RKO (cell line): ENCODE results near the gene SLC2A3.
"Not testable (repeated sequence)": the region's sequence is repeated elsewhere in the genome, so short reads cannot be mapped to it uniquely, and the experiment has no call there.

Experiments
- DNase-seq: peaks from one replicate; pipeline ENCODE4 v3.0.0-alpha.2; 2016; ENCODE audit warnings: low spot score

SLC2A3 gene

DNA sequence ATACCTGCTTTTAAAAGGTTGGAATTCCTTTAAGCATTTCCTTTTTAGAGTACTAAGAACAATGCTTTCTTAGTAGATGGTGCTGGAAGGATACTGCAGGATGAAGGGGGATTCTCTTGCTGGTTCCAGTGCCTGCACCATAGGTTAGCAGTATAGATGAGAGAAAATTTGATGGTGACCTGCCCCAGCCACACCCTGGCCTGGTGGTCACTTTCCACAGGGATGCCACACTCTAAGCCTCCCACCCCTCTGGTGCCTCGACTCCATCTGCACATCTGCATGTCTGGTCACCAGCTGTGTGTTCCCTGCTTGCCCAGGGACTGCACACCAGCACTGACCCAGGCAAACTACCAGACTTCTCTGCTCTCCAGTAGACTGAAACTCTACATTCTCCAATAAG is 19.1 kb downstream of the SLC2A3 start:
- no peak for DNase-seq

DNA sequence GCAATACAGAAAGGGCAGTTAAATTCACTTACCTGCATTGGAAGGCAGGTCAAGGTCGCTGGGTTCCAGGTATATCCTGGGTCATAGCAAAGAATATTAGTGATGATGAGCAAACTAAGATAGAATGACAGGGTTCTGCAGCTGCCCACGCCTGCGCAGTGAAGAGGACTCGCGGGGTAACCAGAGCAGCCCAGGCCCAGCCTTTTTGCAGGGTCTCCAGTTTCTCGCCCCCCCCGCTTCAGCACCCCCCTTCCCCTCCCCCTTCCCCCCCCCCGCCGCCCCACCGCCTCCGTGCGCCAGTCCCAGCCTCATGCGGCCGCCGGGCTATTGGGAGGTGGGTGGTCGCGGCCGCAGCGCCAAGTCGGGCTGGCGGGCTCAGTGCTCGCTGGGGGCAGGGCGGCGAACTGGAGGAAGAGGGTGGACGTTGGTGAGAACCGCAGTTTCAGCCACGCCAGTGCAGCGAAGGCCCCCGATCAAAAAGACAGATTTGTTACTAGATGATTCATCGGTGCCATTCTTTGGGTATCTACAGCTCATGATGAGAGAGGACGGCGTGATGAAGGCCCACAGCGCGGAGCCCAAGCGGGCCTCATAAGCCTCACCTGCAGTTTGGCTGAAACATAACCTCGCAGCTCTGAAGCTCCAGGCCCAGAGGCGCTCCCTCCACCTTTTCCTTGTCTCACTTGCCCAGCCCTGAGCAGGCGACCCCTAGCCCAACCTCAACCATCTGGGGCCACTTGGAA is 20.2 kb downstream of the SLC2A3 start:
- no peak for DNase-seq

DNA sequence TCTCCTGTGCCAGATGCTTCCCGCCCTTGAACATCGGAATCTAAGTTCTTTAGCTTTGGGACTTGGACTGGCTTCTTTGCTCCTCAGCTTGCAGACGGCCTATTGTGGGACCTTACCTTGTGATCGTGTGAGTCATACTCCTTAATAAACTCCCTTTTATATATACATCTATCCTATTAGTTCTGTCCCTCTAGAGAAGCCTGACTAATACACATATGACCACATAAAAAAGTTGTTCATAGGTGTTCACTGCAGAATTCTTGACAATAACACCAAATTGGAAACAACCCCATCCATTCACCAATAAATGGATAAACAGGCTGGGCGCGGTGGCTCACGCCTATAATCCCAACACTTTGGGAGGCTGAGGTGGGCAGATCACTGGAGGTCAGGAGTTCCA is 25.9 kb downstream of the SLC2A3 start:
- not testable (repeated sequence) for DNase-seq

DNA sequence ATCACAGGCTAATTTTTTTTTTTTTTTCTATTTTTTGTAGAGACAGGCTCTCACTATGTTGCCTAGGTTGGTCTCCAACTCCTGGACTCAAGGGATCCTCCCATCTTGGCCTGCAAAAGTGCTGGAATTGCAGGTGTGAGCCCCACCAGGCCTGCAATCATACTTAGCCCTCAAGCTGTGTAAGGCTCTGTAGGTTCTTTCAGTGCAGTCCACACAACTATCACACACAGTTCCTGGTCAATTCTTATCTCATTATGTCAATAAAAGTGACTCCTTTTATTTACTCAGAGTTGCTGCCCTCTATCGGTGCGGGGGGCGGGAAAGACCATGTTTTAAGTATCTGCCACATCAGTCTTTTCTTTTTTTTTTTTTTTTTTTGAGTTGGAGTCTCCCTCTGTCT is 29.0 kb downstream of the SLC2A3 start:
- DNase-seq: peak; percentile 73

DNA sequence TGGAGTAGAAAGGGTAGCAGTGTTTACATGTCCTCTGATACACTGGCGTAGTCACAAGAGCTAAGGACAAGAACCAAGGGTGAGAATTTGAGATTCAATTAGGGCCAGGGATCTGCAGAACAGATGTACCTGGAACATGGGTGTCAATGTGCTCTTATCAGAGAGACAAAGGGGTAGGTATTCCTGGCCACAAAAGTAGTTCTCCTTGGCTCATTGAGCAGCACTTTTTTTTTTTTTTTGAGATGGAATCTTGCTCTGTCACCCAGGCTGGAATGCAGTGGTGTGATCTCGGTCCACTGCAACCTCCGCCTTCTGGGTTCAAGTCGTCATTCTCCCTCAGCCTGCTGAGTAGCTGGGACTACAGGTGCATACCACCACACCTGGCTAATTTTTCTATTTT is 29.7 kb downstream of the SLC2A3 start:
- DNase-seq: not testable (repeated sequence)

DNA sequence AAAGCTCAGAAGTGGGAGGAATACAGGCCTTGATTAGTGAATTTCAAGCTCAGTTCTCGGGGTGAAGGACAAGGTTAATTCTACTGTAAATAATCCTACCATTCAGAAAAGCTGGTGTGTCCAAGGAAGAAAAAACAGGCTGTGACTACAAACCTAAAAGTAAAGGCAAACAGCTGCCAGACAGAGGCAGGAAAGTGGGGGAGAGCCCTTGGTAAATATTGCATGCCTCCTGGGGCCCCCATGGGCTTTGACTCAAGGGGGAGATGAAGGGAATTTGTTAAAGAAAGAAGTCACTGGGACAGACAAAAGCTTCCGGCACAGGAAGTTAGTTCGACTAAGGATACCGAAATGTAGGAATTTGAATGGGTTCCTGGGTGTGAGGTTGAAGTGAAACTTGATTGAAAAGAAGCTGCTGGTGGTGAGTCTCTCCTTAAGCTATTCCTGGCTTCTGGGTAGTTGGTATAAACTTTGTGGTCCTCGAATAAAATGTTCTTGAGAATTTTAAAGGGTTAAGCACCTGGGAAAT is 30.3 kb downstream of the SLC2A3 start:
- not testable (repeated sequence) for DNase-seq

DNA sequence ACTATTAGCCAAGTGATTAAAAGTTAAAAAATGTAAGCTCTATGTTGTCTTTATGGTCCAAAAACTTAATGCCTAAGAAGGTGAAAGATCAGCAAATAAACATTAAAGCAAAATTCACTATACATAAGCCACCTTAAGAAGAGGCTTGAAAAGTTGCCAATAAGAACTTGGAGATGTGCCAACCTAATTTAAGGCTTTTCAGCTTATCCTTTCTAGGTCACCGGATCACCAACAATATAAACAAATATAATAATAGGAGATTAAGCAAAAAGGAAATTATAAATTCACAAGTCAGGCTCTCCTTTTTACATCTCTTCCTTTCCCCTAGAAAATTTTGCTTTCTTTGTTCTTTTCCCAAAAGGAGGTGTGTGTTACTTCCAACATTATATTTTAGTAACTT is 30.9 kb downstream of the SLC2A3 start:
- DNase-seq: no peak

DNA sequence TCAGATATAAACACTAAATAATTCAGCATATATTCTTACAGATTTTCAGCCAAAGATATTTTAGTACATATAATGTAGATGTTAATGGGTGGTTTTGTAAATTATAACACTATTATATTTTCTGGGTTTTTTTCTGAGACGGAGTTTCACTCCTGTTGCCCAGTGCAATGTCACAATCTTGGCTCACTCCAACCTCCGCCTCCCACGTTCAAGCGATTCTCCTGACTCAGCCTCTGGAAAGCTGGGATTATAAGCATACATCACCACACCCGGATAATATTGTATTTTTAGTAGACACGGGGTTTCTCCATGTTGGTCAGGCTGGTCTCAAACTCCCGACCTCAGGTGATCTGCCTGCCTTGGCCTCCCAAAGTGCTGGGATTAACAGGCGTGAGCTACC is 33.6 kb downstream of the SLC2A3 start:
- not testable (repeated sequence) for DNase-seq

DNA sequence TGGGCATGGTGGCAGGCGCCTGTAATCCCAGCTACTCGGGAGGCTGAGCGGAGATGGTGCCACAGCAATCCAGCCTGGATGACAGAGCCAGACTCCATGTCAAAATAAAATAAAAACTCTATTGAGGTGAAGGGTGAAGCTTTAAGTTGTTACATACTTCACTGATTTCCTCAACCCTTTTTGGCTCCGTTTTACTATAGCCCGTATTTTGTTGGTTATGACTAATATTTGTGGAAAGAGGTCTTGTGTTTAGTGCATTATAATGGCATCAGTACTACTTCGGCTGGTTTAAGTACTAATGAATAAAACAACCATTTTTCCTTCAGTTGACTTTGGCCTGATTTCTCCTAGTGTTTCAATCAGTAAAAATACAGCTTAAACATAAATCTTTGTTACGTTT is 36.2 kb downstream of the SLC2A3 start:
- DNase-seq: no peak

DNA sequence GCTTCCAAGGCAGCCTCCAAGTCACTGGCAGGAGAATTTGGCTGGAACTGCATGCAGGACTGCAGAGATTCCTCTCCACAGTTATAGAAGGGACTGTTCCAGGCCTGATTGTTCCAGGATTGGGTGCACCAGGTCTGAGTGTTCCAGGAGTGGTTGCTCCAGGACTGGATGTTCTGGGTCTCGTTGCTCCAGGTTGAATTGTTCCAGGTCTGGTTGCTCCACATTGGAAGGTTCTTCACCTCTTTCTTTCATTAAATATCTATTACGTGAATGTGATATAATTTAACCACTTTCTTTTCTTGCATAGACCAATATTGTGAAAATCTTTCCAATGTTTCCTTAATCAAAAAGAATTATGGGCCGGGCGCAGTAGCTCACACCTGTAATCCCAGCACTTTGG is 39.3 kb downstream of the SLC2A3 start:
- not testable (repeated sequence) for DNase-seq

DNA sequence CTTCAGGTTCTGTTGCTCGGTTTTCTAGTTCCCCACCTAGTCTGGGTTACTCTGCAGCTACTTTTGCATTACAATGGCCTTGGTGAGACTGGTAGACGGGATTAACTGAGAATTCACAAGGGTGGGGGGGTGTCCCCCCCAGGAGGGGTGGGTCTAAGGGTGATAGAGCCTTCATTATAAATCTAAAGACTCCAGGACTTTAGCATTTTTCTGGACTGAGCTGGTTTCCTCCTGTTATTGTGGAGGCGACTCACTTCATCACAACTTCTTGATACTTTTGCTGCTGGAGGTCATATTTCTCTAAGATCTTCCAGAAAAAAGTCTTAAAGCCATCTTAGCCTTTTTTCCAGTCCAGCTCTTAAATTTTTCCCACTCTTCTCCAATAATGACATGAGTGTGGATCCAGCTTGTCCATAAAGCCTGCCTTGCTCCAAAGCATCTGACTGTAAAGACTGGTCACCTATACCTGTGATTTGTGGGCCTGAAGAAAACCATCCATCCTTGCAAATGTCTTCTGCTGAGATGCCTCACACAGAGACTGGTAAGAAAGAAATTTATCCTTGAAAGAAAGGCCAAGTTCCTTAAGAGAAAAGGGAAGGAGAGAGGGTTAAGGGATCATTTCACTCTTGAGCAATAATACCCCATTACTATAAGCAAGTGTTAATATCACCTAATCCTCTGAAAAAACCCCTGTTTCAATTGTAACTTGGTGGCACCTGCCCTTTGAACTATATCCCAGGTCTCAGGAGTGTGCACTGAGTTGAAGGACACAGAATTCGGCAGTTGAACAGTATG is 43.6 kb downstream of the SLC2A3 start:
- DNase-seq: no peak

DNA sequence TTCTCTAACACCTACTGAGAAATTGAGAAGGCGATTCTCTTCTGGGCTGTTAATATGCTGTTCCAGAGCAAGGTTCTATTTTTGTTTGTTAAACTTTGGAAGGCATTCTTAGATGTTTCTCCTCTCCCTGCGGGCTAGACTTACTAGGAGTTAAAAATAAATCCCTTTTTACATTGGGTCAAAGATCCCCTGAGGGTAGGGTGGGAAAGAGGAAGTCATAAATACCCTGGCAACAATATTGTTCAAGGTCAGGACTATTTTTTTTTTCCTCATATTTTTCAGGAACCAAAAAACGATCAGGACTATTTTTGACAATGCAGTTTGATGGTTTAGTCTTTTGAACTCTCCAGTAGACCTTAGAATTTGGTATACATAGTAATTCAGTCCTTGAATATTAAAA is 51.3 kb downstream of the SLC2A3 start:
- DNase-seq: no peak

DNA sequence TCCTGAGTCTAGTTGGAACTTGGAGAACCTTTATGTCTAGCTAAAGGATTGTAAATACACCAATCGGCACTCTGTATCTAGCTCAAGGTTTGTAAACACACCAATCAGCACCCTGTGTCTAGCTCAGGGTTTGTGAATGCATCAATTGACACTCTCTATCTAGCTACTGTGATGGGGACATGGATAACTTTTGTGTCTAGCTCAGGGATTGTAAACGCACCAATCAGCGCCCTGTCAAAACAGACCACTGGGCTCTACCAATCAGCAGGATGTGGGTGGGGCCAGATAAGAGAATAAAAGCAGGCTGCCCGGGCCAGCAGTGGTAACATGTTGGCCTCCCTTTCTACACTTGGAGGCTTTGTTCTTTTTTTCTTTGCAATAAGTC is 54.3 kb downstream of the SLC2A3 start:
- DNase-seq: not testable (repeated sequence)

DNA sequence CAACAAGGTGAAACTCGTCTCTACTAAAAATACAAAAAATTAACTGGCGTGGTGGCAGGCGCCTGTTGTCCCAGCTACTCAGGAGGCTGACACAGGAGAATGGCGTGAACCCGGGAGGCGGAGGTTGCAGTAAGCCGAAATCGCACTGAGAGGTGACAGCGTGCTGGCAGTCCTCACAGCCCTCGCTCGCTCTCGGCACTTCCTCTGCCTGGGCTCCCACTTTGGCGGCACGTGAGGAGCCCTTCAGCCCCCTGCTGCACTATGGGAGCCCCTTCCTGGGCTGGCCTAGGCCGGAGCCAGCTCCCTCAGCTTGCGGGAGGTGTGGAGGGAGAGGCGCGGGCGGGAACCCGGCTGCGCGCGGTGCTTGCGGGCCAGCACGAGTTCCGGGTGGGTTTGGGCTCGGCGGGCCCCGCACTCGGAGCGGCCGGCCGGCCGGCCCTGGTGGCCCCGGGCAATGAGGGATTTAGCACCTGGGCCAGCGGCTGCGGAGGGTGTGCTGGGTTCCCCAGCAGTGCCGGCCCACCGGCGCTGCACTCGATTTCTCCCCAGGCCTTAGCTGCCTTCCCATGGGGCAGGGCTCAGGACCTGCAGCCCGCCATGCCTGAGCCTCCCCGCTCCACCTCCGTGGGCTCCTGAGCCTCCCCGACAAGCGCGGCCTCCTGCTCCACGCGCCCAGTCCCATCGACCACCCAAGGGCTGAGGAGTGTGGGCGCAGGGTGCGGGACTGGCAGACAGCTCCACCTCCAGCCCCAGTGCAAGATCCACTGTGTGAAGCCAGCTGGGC is 54.8 kb downstream of the SLC2A3 start:
- DNase-seq: not testable (repeated sequence)

DNA sequence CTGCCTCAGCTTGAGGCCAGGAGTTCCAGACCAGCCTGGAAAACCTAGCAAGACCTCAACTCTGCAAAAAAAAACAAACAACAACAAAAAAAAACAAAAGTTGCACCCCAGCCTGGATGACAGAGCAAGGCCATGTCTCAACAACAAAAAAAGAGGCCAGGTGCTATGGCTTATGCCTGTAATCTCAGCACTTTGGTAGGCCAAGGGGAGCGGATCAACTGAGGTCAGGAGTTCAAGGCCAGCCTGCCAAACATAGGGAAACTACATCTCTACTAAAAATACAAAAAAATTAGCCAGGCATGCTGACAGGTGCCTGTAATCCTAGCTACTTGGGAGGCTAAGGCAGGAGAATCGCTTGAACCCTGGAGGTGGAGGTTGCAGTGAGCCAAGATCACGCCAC is 56.7 kb downstream of the SLC2A3 start:
- no peak for DNase-seq

DNA sequence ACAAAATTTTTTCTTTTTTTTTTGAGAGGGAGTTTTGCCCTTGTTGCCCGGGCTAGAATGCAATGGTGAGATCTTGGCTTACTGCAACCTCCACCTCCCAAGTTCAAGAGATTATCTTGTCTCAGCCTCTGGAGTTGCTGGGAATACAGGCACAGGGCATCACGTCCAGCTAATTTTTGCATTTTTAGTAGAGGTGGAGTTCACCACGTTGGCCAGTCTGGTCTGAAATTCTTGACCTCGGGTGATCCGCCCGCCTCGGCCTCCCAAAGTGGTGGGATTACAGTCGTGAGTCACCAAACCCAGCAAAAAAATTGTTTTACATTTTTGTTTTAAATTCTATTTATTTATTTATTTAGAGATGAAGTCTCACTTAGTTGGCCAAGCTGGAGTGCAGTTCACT is 58.6 kb downstream of the SLC2A3 start:
- no peak for DNase-seq

DNA sequence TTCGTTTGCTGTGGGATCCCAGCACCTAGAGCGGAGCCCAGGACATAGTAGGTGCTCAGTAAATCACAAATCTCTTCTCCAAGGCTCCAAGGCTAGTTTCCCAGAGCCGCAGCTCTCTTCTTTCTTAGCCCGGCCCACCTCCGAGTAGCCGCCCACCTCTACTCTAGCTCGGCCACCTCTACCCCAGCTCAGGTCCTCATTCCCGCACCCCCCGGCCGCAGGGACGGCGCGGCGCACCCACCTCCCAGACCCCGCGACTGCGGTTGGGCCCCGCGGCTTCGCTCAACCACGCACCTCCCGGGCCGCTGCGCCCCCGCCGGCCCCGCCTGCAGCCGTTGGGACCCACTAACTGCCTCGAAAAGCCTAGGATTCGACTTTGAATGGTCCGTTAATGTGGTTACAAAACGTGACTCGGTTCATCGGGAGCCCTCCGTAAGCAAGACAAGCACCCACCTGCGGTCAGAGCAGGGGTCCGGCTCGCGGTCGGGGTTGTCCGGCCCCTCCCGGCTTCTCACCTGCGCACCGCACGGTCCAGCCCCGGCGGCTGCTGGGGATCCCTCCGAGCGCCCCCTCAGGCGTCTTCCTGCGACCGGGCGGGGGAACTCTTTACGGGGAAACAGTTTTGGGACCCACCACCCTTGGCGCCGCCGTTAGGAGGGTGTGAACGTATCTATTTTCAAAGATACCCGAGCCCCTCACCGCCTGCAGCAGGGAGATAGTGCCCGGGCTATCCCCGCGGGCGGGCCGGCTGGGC is 63.2 kb downstream of the SLC2A3 start, which contains the start of gene SLC2A14:
TSS of gene SLC2A14 (minus strand) at position 350 of the 754 bp plus-strand sequence. CDS start 3,035 bp downstream, outside the sequence.
- DNase-seq: no peak

DNA sequence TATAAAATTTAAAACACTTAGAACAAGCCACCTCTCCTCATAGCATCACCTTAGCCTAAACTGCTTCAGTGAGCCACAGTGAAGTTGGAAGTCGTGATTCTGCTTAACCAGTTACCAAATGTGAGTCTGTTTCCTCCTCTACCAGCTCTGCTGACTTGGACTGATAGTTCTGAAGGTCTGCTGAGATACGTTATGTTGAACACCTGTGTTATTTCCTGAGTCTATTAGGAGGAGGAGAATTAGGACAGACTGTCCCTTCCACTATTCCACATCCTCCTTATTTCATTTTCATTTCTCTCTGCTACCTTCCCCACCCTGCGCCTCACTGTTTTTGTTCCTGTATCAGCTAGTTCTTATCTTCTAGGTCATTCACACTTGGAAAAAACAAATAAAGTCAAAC is 65.7 kb downstream of the SLC2A3 start:
- no peak for DNase-seq
